Measurements from ENCODE around the gene OGFOD3.

DNA sequence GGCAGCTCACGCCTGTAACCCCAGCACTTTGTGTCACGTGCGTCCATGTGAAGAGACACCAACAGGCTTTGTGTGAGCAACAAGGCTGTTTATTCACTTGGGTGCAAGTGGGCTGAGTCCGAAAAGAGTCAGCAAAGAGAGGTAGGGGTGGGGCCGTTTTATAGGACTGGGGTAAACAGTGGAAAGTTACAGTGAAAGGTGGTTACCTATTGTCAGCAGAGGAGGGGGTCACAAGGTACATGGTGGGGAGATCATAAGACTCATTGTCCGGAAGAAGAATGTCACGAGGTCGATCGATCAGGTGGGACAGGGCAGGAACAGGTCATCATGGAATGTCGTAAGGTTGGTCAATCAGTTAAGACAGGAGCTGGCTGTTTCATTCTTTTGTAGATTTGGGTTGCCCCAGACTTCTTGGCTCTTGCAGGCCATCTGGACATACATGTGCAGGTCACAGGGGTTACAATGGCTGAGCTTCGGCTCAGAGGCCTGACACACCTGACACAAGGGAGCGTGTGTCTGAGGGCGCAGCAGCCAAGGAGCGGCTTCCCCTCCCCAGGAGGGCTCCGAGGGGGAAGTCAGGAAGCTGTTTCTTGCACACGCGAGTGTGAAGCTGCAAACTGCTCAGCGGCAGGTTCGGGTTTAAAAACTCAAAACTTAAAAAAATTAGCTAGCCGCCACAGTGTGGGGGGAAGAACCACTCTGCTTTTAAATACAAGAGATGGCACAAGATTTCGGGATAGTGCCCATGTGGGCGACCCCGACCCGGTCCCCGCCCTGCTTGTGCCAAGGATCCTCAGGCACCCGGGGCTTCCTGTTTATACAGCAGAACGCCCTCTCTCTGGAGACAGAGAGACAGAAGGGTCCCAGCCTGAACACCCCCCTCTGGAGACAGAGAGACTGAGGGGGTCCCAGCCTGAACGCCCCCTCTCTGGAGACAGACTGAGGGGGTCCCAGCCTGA is 71.8 kb downstream of the OGFOD3 start:
- TF ChIP-seq, protein P1, sequence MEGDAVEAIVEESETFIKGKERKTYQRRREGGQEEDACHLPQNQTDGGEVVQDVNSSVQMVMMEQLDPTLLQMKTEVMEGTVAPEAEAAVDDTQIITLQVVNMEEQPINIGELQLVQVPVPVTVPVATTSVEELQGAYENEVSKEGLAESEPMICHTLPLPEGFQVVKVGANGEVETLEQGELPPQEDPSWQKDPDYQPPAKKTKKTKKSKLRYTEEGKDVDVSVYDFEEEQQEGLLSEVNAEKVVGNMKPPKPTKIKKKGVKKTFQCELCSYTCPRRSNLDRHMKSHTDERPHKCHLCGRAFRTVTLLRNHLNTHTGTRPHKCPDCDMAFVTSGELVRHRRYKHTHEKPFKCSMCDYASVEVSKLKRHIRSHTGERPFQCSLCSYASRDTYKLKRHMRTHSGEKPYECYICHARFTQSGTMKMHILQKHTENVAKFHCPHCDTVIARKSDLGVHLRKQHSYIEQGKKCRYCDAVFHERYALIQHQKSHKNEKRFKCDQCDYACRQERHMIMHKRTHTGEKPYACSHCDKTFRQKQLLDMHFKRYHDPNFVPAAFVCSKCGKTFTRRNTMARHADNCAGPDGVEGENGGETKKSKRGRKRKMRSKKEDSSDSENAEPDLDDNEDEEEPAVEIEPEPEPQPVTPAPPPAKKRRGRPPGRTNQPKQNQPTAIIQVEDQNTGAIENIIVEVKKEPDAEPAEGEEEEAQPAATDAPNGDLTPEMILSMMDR (IDR thresholded peaks at IDR 0.05 in 4 of 5, conservative IDR thresholded peaks at IDR 0.05 in 1 of 5), result no peak
- no peak for TF ChIP-seq POLR2A (IDR thresholded peaks at IDR 0.05)

Measured in gastrocnemius medialis (tissue), 4 donors.